Measurements from ENCODE around the gene TSEN2. TPM values are rescaled to one million over a fixed set of nuclear protein-coding genes. Genes with fewer than 3 reads are reported as not detected.
"Not testable (repeated sequence)": the region's sequence is repeated elsewhere in the genome, so short reads cannot be mapped to it uniquely, and the experiment has no call there.

Gene TSEN2
- total RNA-seq, 2 experiments from 2014 or later = 10.9 to 11.1 TPM

DNA sequence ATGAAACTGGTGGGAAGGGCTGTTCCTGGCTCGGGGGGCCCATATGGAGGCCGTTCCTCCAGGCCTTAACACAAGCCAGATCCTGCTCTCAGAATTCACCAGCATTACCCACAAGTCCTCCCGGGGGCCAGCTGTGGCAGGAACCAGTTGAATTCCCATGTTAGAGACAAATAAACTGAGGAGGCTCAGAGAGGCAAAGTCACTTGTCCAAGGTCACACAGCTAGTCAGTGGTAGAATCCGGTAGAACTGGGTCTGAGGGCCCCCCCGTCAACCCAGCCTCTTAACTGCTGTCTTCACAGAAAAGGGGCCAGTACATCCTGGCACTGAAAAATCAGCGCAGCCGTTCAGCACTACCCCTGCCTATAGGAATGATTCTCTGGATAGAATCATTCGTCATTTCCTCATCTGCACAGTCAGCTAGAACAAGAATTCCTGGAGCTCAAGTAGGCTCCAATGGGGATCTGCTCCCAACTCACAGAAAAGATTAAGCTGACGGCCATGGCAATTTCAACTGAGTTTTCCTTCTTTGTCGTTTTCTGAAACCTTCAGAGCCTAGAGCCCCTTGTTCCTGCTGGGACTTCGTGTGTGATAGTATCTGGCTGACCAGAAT, 12.2 kb upstream of the TSEN2 start:
- Mint-ChIP-seq H3K4me1 (peaks cover 1% of the 10 kb centered on the region), H3K36me3 (no peaks in the 10 kb centered on the region), H3K9me3 (no peaks in the 10 kb centered on the region), H3K27ac (no peak overlapping the region), H3K27me3 (no peaks in the 10 kb centered on the region), H3K4me3 (no peak overlapping the region)
- DNase-seq (no peak), ATAC-seq (ENCODE audit: low read depth) (no peak)
- POLR2A ChIA-PET = no interaction called here

GRCh38 chr3:12472796-12473195, 11.5 kb upstream of the TSEN2 start:
- H3K9me3 Mint-ChIP-seq = no peaks in the 10 kb centered on the region
- no peak overlapping the region for H3K4me3 Mint-ChIP-seq
- peaks cover 1% of the 10 kb centered on the region for H3K4me1 Mint-ChIP-seq
- H3K27me3 Mint-ChIP-seq = no peaks in the 10 kb centered on the region
- no peaks in the 10 kb centered on the region for H3K36me3 Mint-ChIP-seq
- no peak for ATAC-seq (ENCODE audit: low read depth)
- POLR2A ChIA-PET = no interaction called here
- no peak for DNase-seq
- no peak overlapping the region for H3K27ac Mint-ChIP-seq

DNA sequence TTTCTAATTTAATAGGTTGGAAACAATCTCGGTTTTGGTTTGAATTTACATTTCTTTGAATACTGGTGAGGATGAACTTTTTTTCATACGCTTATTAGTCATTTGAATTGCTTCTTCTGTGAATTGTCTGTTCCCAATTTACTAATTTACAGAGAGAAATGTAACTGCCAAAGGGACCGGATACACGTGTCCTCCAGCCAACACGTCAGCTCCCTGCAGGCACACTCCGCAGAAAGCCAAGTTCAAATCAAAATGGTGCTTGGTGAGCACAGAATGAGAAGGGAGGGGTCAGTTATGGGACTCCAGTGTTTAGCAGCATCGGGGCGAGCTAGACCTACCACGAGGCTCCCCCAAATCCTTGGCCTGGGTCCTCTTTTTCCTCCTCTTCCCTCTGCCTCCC, 10.8 kb upstream of the TSEN2 start:
- H3K27ac Mint-ChIP-seq = no peak overlapping the region

DNA sequence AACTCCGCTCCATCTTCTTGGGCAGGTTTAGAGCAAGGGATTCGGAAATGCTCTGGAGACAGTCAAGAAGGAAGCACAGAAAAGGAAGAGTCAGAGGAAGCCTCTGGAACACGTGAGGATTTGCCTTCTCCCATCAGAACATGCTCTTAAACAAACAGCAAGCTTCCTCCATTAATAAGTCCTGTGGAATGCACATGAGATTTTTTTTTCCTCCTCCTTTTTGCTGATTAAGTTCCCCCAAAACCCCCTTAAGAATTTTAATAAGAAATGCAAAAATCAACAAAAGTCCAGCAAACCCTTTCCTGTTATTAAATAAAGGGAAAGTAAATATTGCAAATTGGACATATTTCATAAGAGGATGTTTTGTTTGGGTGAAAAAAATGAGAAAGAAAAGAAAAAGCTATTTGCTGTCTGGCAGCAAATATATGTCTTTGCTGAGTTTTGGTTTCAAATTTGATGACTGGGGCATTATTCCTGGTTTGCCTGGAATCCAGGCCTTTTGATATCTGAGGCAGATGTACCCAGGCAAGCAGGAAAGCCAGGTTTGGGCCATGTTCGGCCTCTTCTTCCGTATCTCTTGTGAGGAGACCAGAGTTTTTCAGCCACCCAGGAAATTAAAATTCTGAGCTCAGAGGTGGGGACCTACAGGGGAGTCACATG, 7.9 kb upstream of the TSEN2 start:
- no peak for DNase-seq
- Mint-ChIP-seq H3K27me3 (no peaks in the 10 kb centered on the region), H3K4me1 (peaks cover under 1% of the 10 kb centered on the region), H3K36me3 (no peaks in the 10 kb centered on the region), H3K27ac (no peak overlapping the region), H3K4me3 (no peak overlapping the region), H3K9me3 (no peaks in the 10 kb centered on the region)
- ATAC-seq (ENCODE audit: low read depth) = no peak
- POLR2A ChIA-PET = no interaction called here

More for the DNA sequence above, 10.8 kb upstream of the TSEN2 start:
- no peaks in the 10 kb centered on the region for H3K27me3 Mint-ChIP-seq
- H3K9me3 Mint-ChIP-seq = no peaks in the 10 kb centered on the region
- POLR2A ChIA-PET = no interaction called here
- no peak for DNase-seq
- ATAC-seq (ENCODE audit: low read depth) = no peak
- no peak overlapping the region for H3K4me3 Mint-ChIP-seq
- H3K4me1 Mint-ChIP-seq = peaks cover 1% of the 10 kb centered on the region
- no peaks in the 10 kb centered on the region for H3K36me3 Mint-ChIP-seq

GRCh38 chr3:12477256-12477655, 7.0 kb upstream of the TSEN2 start:
- Mint-ChIP-seq H3K4me1 (no peaks in the 10 kb centered on the region), H3K27ac (no peak overlapping the region), H3K9me3 (no peaks in the 10 kb centered on the region), H3K4me3 (no peak overlapping the region), H3K36me3 (no peaks in the 10 kb centered on the region), H3K27me3 (no peaks in the 10 kb centered on the region)
- ATAC-seq (ENCODE audit: low read depth) (no peak), DNase-seq (no peak)
- POLR2A ChIA-PET = no interaction called here

GRCh38 chr3:12478326-12478725, 6.0 kb upstream of the TSEN2 start:
- Mint-ChIP-seq H3K36me3 (no peaks in the 10 kb centered on the region), H3K27me3 (no peaks in the 10 kb centered on the region), H3K4me3 (no peak overlapping the region), H3K27ac (no peak overlapping the region), H3K9me3 (no peaks in the 10 kb centered on the region), H3K4me1 (peaks cover 6% of the 10 kb centered on the region)
- POLR2A ChIA-PET = no interaction called here
- no peak for DNase-seq
- no peak for ATAC-seq (ENCODE audit: low read depth)

DNA sequence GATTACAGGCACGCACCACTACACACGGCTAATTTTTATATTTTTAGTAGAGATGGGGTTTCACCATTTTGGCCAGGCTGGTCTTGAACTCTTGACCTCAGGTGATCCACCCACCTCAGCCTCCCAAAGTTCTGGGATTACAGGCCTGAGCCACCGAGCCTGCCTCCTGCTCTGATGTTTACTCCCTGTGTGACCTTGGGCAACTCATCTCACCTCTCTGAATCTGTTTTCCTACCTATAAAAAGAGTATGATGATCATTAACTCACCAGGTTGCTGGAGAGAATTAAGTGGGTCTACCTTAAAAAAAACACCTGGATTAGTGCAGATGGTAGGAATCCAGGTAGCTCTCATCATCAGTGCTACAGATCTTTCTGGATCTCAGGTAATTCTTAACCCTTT, 5.1 kb upstream of the TSEN2 start:
- H3K27me3 Mint-ChIP-seq; ATAC-seq (ENCODE audit: low read depth); H3K27ac Mint-ChIP-seq; POLR2A ChIA-PET; H3K36me3 Mint-ChIP-seq; DNase-seq; H3K4me3 Mint-ChIP-seq; H3K9me3 Mint-ChIP-seq: not testable (repeated sequence)
- peaks cover 14% of the 10 kb centered on the region for H3K4me1 Mint-ChIP-seq

GRCh38 chr3:12479919-12480427, 4.3 kb upstream of the TSEN2 start:
- Mint-ChIP-seq H3K27ac (no peak overlapping the region), H3K4me1 (peaks cover 15% of the 10 kb centered on the region), H3K27me3 (no peaks in the 10 kb centered on the region), H3K4me3 (no peak overlapping the region), H3K9me3 (no peaks in the 10 kb centered on the region), H3K36me3 (no peaks in the 10 kb centered on the region)
- POLR2A ChIA-PET = no interaction called here
- DNase-seq (peak; percentile 36), ATAC-seq (ENCODE audit: low read depth) (no peak)

DNA sequence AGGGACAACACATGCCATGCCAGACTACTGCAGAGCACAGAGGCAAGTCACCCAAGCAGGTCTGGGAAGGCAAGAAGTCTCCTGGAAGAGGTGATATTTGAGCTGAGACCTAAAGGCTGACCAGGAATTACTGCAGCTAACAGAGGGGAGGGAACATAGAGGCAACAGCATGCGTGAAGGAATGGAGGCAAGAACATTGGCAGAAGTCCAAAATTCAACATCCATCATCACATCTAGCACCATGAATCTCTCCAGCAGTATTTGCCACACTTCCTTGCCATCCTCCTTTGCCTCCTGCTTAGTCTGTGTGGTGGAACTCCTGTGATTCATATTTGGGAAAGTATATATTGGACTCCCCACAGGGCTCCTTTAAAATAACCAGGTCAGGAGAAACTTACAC, 870 bp upstream of the TSEN2 start:
- H3K4me3 Mint-ChIP-seq = peak overlapping the region; percentile 95

DNA sequence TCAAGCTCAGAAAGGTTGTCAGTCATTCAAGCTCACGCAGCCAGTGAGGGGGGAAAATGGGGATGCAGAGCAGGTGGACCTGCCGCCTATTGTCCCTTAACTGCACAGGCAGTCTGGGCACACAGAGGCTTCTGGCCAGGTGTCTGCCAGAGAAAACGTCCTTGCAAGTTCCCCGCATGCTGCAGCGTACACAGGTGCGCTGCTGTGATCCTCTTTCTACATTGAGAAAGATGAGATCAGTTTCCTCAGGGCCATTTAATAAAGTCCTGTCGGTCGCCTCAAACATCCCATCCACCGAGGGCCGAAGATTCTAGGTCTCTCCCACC, 445 bp upstream of the TSEN2 start:
- DNase-seq = no peak
- POLR2A ChIA-PET = interaction anchor here (0.9 to 1.8 kb wide), 8 partner anchors 12 to 637 kb away, joined by 3 to 9 read pairs (median 4); partner anchors contain the start of genes MKRN2, RAF1 and TAMM41
- no peaks in the 10 kb centered on the region for H3K27me3 Mint-ChIP-seq
- peaks cover 27% of the 10 kb centered on the region for H3K4me1 Mint-ChIP-seq
- H3K9me3 Mint-ChIP-seq = no peaks in the 10 kb centered on the region
- no peaks in the 10 kb centered on the region for H3K36me3 Mint-ChIP-seq
- peak overlapping the region; percentile 95 for H3K4me3 Mint-ChIP-seq
- ATAC-seq (ENCODE audit: low read depth) = no peak
- peak overlapping the region; percentile 95 for H3K27ac Mint-ChIP-seq

More for the DNA sequence above, 870 bp upstream of the TSEN2 start:
- ATAC-seq (ENCODE audit: low read depth) (no peak), DNase-seq (no peak)
- POLR2A ChIA-PET = interaction anchor here (1.3 to 1.8 kb wide), 5 partner anchors 12 to 348 kb away, joined by 4 to 9 read pairs (median 4); partner anchors contain the start of genes MKRN2 and RAF1
- peak overlapping the region; percentile 95 for H3K27ac Mint-ChIP-seq
- no peaks in the 10 kb centered on the region for H3K36me3 Mint-ChIP-seq
- H3K27me3 Mint-ChIP-seq = no peaks in the 10 kb centered on the region
- no peaks in the 10 kb centered on the region for H3K9me3 Mint-ChIP-seq
- peaks cover 27% of the 10 kb centered on the region for H3K4me1 Mint-ChIP-seq

DNA sequence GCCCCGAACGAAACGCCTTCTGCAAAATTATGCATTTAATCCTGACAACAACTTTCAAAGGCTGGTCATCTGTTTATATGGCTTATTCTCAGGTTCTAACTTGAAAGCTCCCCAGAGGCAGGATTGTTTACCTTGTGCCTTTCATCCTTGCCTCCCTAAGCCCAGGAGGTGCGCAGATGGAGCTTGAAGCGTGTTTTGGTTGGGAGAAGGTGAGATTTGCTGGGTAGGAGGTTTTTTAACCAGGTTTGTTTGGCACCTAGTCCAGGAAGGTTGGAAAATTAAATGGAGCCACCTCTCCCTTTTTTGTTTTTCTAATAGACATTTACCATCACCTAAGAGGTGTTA, 675 bp downstream of the TSEN2 start:
- Mint-ChIP-seq H3K36me3 (no peaks in the 10 kb centered on the region), H3K9me3 (no peaks in the 10 kb centered on the region), H3K4me3 (peak overlapping the region; percentile 95), H3K4me1 (peaks cover 27% of the 10 kb centered on the region), H3K27me3 (no peaks in the 10 kb centered on the region), H3K27ac (peak overlapping the region; percentile 95)
- DNase-seq (no peak), ATAC-seq (ENCODE audit: low read depth) (no peak)
- POLR2A ChIA-PET = interaction anchor here (1.8 kb wide), 1 partner anchor 179 kb away, joined by 9 read pairs; the partner anchor contains the start of gene RAF1

GRCh38 chr3:12486001-12486400, 1.7 kb downstream of the TSEN2 start:
- Mint-ChIP-seq H3K9me3 (no peaks in the 10 kb centered on the region), H3K27ac (no peak overlapping the region), H3K36me3 (peaks cover 2% of the 10 kb centered on the region), H3K4me1 (peaks cover 27% of the 10 kb centered on the region), H3K4me3 (no peak overlapping the region), H3K27me3 (no peaks in the 10 kb centered on the region)
- DNase-seq = no peak
- ATAC-seq (ENCODE audit: low read depth) = no peak
- POLR2A ChIA-PET = no interaction called here

GRCh38 chr3:12486916-12487315, 2.6 kb downstream of the TSEN2 start:
- no peak for ATAC-seq (ENCODE audit: low read depth)
- Mint-ChIP-seq H3K27me3 (no peaks in the 10 kb centered on the region), H3K36me3 (peaks cover 2% of the 10 kb centered on the region), H3K4me3 (no peak overlapping the region), H3K4me1 (peaks cover 27% of the 10 kb centered on the region), H3K27ac (no peak overlapping the region), H3K9me3 (no peaks in the 10 kb centered on the region)
- no peak for DNase-seq
- POLR2A ChIA-PET = no interaction called here

DNA sequence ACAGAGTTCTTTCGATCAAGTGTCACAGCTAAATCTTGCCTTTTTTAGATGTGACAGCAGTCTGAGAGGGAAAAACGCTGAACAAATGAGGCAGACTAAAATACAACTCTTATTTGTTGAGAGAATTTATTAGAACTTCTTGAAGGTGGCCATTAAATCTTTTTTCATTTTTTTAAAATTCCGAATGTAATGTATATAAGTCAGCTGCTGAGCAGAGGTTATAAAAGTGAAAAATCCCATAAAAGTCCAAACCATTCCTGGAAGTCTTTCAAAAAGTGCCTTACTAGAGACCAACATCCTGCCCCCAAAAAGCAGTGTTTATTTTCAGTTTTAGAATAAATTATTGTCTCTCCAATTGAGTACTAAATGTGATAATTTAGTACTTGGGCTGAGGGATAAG, 3.1 kb downstream of the TSEN2 start:
- POLR2A ChIA-PET = no interaction called here
- H3K36me3 Mint-ChIP-seq = peaks cover 2% of the 10 kb centered on the region
- H3K4me1 Mint-ChIP-seq = peaks cover 27% of the 10 kb centered on the region
- H3K9me3 Mint-ChIP-seq = no peaks in the 10 kb centered on the region
- DNase-seq (no peak), ATAC-seq (ENCODE audit: low read depth) (no peak)
- no peaks in the 10 kb centered on the region for H3K27me3 Mint-ChIP-seq
- H3K4me3 Mint-ChIP-seq = no peak overlapping the region
- no peak overlapping the region for H3K27ac Mint-ChIP-seq

Measured in activated naive CD8-positive, alpha-beta T cell treated with anti-CD3 and anti-CD28 coated beads, Interleukin-2, amount 10 ng/mL, durations not matched to agents 7 days and 5 days (primary cell).